ENCODE measurements around the gene ZNF362.

The ZNF362 gene

GRCh38 chr1:33320619-33321165 is 64.4 kb downstream of the ZNF362 start, which contains the start of gene A3GALT2:
TSS of gene A3GALT2 (minus strand) at chr1:33321098. CDS start at chr1:33321098, 0 bp downstream.
- Histone ChIP-seq H3K36me3 (ENCODE audit: insufficient read depth, low read length) (0 out of 2 replicates have a peak, but pooled peaks cover 2% of the 10 kb centered on the region), H3K9ac (ENCODE audit: low read depth, low read length) (no peak within 1 kb of the TSS), H3K9me3 (ENCODE audit: control insufficient read depth, insufficient read depth, low read length) (no peaks in the 10 kb centered on the region), H3K4me1 (ENCODE audit: insufficient read depth, low read length) (no peaks in the 10 kb centered on the region)

- H3K4me1 ChIP-seq (ENCODE audit: insufficient read depth, low read length), result no peaks in the 10 kb centered on the region
- no peaks in the 10 kb centered on the region for H3K9me3 ChIP-seq (ENCODE audit: control insufficient read depth, insufficient read depth, low read length)
- no peak overlapping the region for H3K9ac ChIP-seq (ENCODE audit: low read depth, low read length)
- H3K36me3 ChIP-seq (ENCODE audit: insufficient read depth, low read length), result 0 out of 2 replicates have a peak, but pooled peaks cover 2% of the 10 kb centered on the region
Observed at GRCh38 chr1:33321178-33321577, 64.9 kb downstream of the ZNF362 start.

- H3K4me1 ChIP-seq (ENCODE audit: insufficient read depth, low read length), result no peaks in the 10 kb centered on the region
Observed at GRCh38 chr1:33322109-33322508, 65.8 kb downstream of the ZNF362 start.

GRCh38 chr1:33322870-33323585 is 66.7 kb downstream of the ZNF362 start:
- peaks cover 4% of the 10 kb centered on the region; the same call in 1 of the 2 replicates for H3K36me3 ChIP-seq (ENCODE audit: insufficient read depth, low read length)

More at GRCh38 chr1:33322109-33322508, 65.8 kb downstream of the ZNF362 start:
- Histone ChIP-seq H3K9ac (ENCODE audit: low read depth, low read length) (no peak overlapping the region), H3K9me3 (ENCODE audit: control insufficient read depth, insufficient read depth, low read length) (no peaks in the 10 kb centered on the region), H3K36me3 (ENCODE audit: insufficient read depth, low read length) (0 out of 2 replicates have a peak, but pooled peaks cover 2% of the 10 kb centered on the region)

GRCh38 chr1:33323663-33324477 is 67.6 kb downstream of the ZNF362 start:
- H3K9me3 ChIP-seq (ENCODE audit: control insufficient read depth, insufficient read depth, low read length), result no peaks in the 10 kb centered on the region
- H3K4me1 ChIP-seq (ENCODE audit: insufficient read depth, low read length), result no peaks in the 10 kb centered on the region
- no peak overlapping the region for H3K9ac ChIP-seq (ENCODE audit: low read depth, low read length)
- H3K36me3 ChIP-seq (ENCODE audit: insufficient read depth, low read length), result peaks cover 5% of the 10 kb centered on the region; the same call in 1 of the 2 replicates

More at GRCh38 chr1:33322870-33323585, 66.7 kb downstream of the ZNF362 start:
- Histone ChIP-seq H3K9ac (ENCODE audit: low read depth, low read length) (no peak overlapping the region), H3K4me1 (ENCODE audit: insufficient read depth, low read length) (no peaks in the 10 kb centered on the region), H3K9me3 (ENCODE audit: control insufficient read depth, insufficient read depth, low read length) (no peaks in the 10 kb centered on the region)

- H3K9me3 ChIP-seq (ENCODE audit: control insufficient read depth, insufficient read depth, low read length), result no peaks in the 10 kb centered on the region
- H3K36me3 ChIP-seq (ENCODE audit: insufficient read depth, low read length), result peaks cover 5% of the 10 kb centered on the region
- no peaks in the 10 kb centered on the region for H3K4me1 ChIP-seq (ENCODE audit: insufficient read depth, low read length)
- H3K9ac ChIP-seq (ENCODE audit: low read depth, low read length), result no peak overlapping the region
Observed at GRCh38 chr1:33324677-33325575, 68.6 kb downstream of the ZNF362 start.

GRCh38 chr1:33326785-33327184 is 70.5 kb downstream of the ZNF362 start:
- no peaks in the 10 kb centered on the region for H3K4me1 ChIP-seq (ENCODE audit: insufficient read depth, low read length)
- H3K36me3 ChIP-seq (ENCODE audit: insufficient read depth, low read length), result peaks cover 9% of the 10 kb centered on the region
- no peak overlapping the region for H3K9ac ChIP-seq (ENCODE audit: low read depth, low read length)
- H3K9me3 ChIP-seq (ENCODE audit: control insufficient read depth, insufficient read depth, low read length), result no peaks in the 10 kb centered on the region

- H3K36me3 ChIP-seq (ENCODE audit: insufficient read depth, low read length), result peaks cover 9% of the 10 kb centered on the region
- H3K4me1 ChIP-seq (ENCODE audit: insufficient read depth, low read length), result no peaks in the 10 kb centered on the region
- H3K9ac ChIP-seq (ENCODE audit: low read depth, low read length), result no peak overlapping the region
- H3K9me3 ChIP-seq (ENCODE audit: control insufficient read depth, insufficient read depth, low read length), result no peaks in the 10 kb centered on the region
Observed at GRCh38 chr1:33327587-33328325, 71.5 kb downstream of the ZNF362 start.

GRCh38 chr1:33328817-33329216 is 72.5 kb downstream of the ZNF362 start:
- Histone ChIP-seq H3K4me1 (ENCODE audit: insufficient read depth, low read length) (no peaks in the 10 kb centered on the region), H3K9me3 (ENCODE audit: control insufficient read depth, insufficient read depth, low read length) (no peaks in the 10 kb centered on the region), H3K36me3 (ENCODE audit: insufficient read depth, low read length) (peaks cover 14% of the 10 kb centered on the region), H3K9ac (ENCODE audit: low read depth, low read length) (no peak overlapping the region)

- Histone ChIP-seq H3K4me1 (ENCODE audit: insufficient read depth, low read length) (no peaks in the 10 kb centered on the region), H3K9ac (ENCODE audit: low read depth, low read length) (no peak overlapping the region), H3K9me3 (ENCODE audit: control insufficient read depth, insufficient read depth, low read length) (no peaks in the 10 kb centered on the region), H3K36me3 (ENCODE audit: insufficient read depth, low read length) (peaks cover 16% of the 10 kb centered on the region)
Observed at GRCh38 chr1:33329600-33330305, 73.5 kb downstream of the ZNF362 start.

- no peaks in the 10 kb centered on the region for H3K9me3 ChIP-seq (ENCODE audit: control insufficient read depth, insufficient read depth, low read length)
- H3K4me1 ChIP-seq (ENCODE audit: insufficient read depth, low read length), result no peaks in the 10 kb centered on the region
- no peak overlapping the region for H3K9ac ChIP-seq (ENCODE audit: low read depth, low read length)
- peaks cover 14% of the 10 kb centered on the region for H3K36me3 ChIP-seq (ENCODE audit: insufficient read depth, low read length)
Observed at GRCh38 chr1:33330361-33330890, 74.1 kb downstream of the ZNF362 start.

GRCh38 chr1:33330906-33331305 is 74.6 kb downstream of the ZNF362 start:
- H3K36me3 ChIP-seq (ENCODE audit: insufficient read depth, low read length), result peaks cover 13% of the 10 kb centered on the region

More at GRCh38 chr1:33330906-33331305, 74.6 kb downstream of the ZNF362 start:
- H3K4me1 ChIP-seq (ENCODE audit: insufficient read depth, low read length), result no peaks in the 10 kb centered on the region
- no peak overlapping the region for H3K9ac ChIP-seq (ENCODE audit: low read depth, low read length)
- no peaks in the 10 kb centered on the region for H3K9me3 ChIP-seq (ENCODE audit: control insufficient read depth, insufficient read depth, low read length)

Data from ES-I3 (cell line).